Coronary artery (tissue), 2 donors: ENCODE measurements around the gene MUC12.

ENCODE experiments used
- DNase-seq: peaks from one replicate; pipeline ENCODE4 v3.0.0-alpha.2; 2017; ENCODE audit warnings: low spot score
- H3K27ac ChIP-seq, 2 donors: fragments of 200-600 bp; sonication (generic); one replicate each; pipeline ENCODE4 v1.5.1; 2016 to 2019
- H3K4me3 ChIP-seq: fragments of 200-600 bp; sonication (generic); 2 replicates; pipeline ENCODE4 v1.5.1; 2016; ENCODE audit warnings: mild to moderate bottlenecking, moderate library complexity
- CTCF ChIP-seq: fragments of 200-600 bp; sonication (generic); IDR thresholded peaks from one replicate; pipeline ENCODE4 v1.5.1; 2019; ENCODE audit warnings: antibody characterized with exemption

The MUC12 gene

GRCh38 chr7:100943693-100944092, 25.7 kb upstream of the MUC12 start:
- H3K4me3 ChIP-seq: no peak overlapping the region
- H3K27ac ChIP-seq: no peak overlapping the region
- no peak for TF ChIP-seq CTCF
- DNase-seq: no peak

- H3K27ac ChIP-seq: no peak overlapping the region
These were observed 25.2 kb upstream of the MUC12 start for GRCh38 chr7:100944138-100944537.

GRCh38 chr7:100946111-100946510, 23.3 kb upstream of the MUC12 start:
- no peak for TF ChIP-seq CTCF
- no peak overlapping the region for H3K4me3 ChIP-seq
- DNase-seq: no peak
- H3K27ac ChIP-seq: no peak overlapping the region

More at GRCh38 chr7:100944138-100944537, 25.2 kb upstream of the MUC12 start:
- DNase-seq: no peak
- H3K4me3 ChIP-seq: no peak overlapping the region
- no peak for TF ChIP-seq CTCF

- no peak overlapping the region for H3K4me3 ChIP-seq
- TF ChIP-seq CTCF: no peak
- no peak overlapping the region for H3K27ac ChIP-seq
- DNase-seq: no peak
These were observed 22.5 kb upstream of the MUC12 start for GRCh38 chr7:100946766-100947365.

- no peak overlapping the region for H3K27ac ChIP-seq
- no peak overlapping the region for H3K4me3 ChIP-seq
- no peak for DNase-seq
- no peak for TF ChIP-seq CTCF
These were observed 21.6 kb upstream of the MUC12 start for GRCh38 chr7:100947792-100948191.

GRCh38 chr7:100949227-100949932, 20.0 kb upstream of the MUC12 start, which contains the start of gene MUC3A:
Gene MUC3A (plus strand): TSS chr7:100949534. CDS start chr7:100949625, 91 bp downstream.
- no peak for TF ChIP-seq CTCF
- H3K4me3 ChIP-seq: no peak within 1 kb of the TSS
- H3K27ac ChIP-seq: no peak within 1 kb of the TSS
- no peak for DNase-seq

GRCh38 chr7:100949933-100950443, 19.4 kb upstream of the MUC12 start:
- Histone ChIP-seq H3K4me3 (no peak overlapping the region), H3K27ac (no peak overlapping the region)
- TF ChIP-seq CTCF: no peak
- no peak for DNase-seq
